Endothelial cell of umbilical vein (primary cell): Measurements from ENCODE around the gene MUC4. TPM values are rescaled to one million over a fixed set of nuclear protein-coding genes. Genes with fewer than 3 reads are reported as not detected.

ENCODE experiments used
- BruUV-seq: library from RNA; stranded (reverse); fragments of 400-500 nt; replicated peaks from 2 replicates; lab custom pipeline; 2021; lab: Mats Ljungman, UMichigan
- CTCF ChIA-PET: fragments of 300-600, 350-600 bp; sonication (Branson Sonifier 250); formaldehyde crosslinking; loops from one replicate; lab custom pipeline; 2021; ENCODE audit warnings: antibody characterized with exemption, inconsistent platforms; lab: Charles Lee
- POLR2A ChIA-PET: fragments of 300-600, 350-600 bp; sonication (Branson Sonifier 250); formaldehyde crosslinking; loops from one replicate; lab custom pipeline; 2021; ENCODE audit warnings: antibody characterized with exemption, inconsistent platforms; lab: Charles Lee
- DNase-seq: peaks from one replicate; pipeline ENCODE4 v3.0.0-alpha.2; 2011; ENCODE audit warnings: low read depth, low spot score
- FAIRE-seq: peaks from 2 replicates; lab custom pipeline; 2011; peaks lifted over from hg19 to GRCh38; lab: Jason Lieb, UNC
- H2AFZ ChIP-seq: 2 replicates; pipeline ENCODE4 v1.6.0; 2012; ENCODE audit warnings: low read depth, low read length, control low read depth, inconsistent platforms
- H3K27ac ChIP-seq: 2 replicates; pipeline ENCODE4 v1.5.1; 2011; ENCODE audit warnings: low read depth, mild to moderate bottlenecking, control low read depth, low read length, moderate library complexity; ENCODE audit not compliant: insufficient read depth
- H3K27me3 ChIP-seq, 2 experiments: 2 replicates each; pipeline versions ENCODE4 v1.6.0 to v1.6.1; 2011; ENCODE audit warnings: low read length in 2 of 2, mixed read lengths in 1 of 2; ENCODE audit not compliant: control insufficient read depth in 2 of 2, insufficient read depth in 2 of 2
- H3K36me3 ChIP-seq, 2 experiments: 2 replicates in 1 of 2; 3 replicates in 1 of 2; pipeline ENCODE4 v1.5.1; 2011; ENCODE audit warnings: low read length in 2 of 2, mild to moderate bottlenecking in 1 of 2, moderate library complexity in 1 of 2; ENCODE audit not compliant: control insufficient read depth in 2 of 2, insufficient read depth in 2 of 2; ENCODE audit errors: extremely low read depth in 1 of 2
- H3K4me1 ChIP-seq: 3 replicates; pipeline ENCODE4 v1.5.1; 2011; ENCODE audit warnings: mild to moderate bottlenecking, low read length; ENCODE audit not compliant: control insufficient read depth, insufficient read depth; ENCODE audit errors: extremely low read depth
- H3K4me2 ChIP-seq: 2 replicates; pipeline ENCODE4 v1.6.1; 2011; ENCODE audit warnings: low read length, control low read depth, mixed read lengths; ENCODE audit not compliant: insufficient read depth
- H3K4me3 ChIP-seq, 3 experiments: fragments of 200-600 bp in 1 of 3; sonication (generic), shearing (Covaris generic) in 1 of 3; replicated peaks in 1 of 3; 2 replicates each; pipeline ENCODE4 v1.5.1; 2011 to 2016; ENCODE audit warnings: control low read depth in 3 of 3, low read length in 3 of 3, mild to moderate bottlenecking in 2 of 3, inconsistent platforms in 1 of 3, low read depth in 1 of 3, moderate library complexity in 1 of 3; ENCODE audit not compliant: insufficient read depth in 1 of 3
- H3K79me2 ChIP-seq: 2 replicates; pipeline ENCODE4 v1.6.0; 2012; ENCODE audit warnings: low read length, inconsistent platforms; ENCODE audit not compliant: control insufficient read depth, insufficient read depth
- H3K9ac ChIP-seq: replicated peaks from 2 replicates; pipeline ENCODE3; 2011; ENCODE audit warnings: low read length, control low read depth; ENCODE audit not compliant: insufficient read depth; ENCODE audit errors: extremely low read depth
- H3K9me1 ChIP-seq: replicated peaks from 3 replicates; pipeline ENCODE4 v1.6.0; 2011; ENCODE audit warnings: mild to moderate bottlenecking, low read length; ENCODE audit not compliant: control insufficient read depth, insufficient read depth; ENCODE audit errors: extremely low read depth
- H3K9me3 ChIP-seq: replicated peaks from 2 replicates; pipeline ENCODE4 v1.5.1; 2012; ENCODE audit warnings: low read length, inconsistent platforms; ENCODE audit not compliant: control insufficient read depth, insufficient read depth
- H4K20me1 ChIP-seq: replicated peaks from 2 replicates; pipeline ENCODE3; 2011; ENCODE audit warnings: mild to moderate bottlenecking, low read length; ENCODE audit not compliant: control insufficient read depth, insufficient read depth; ENCODE audit errors: extremely low read depth
- EZH2 ChIP-seq: IDR thresholded peaks from 2 replicates; pipeline ENCODE4 v1.6.1; 2012; ENCODE audit warnings: borderline replicate concordance, low read depth, mild to moderate bottlenecking, moderate library complexity, low read length, inconsistent platforms; ENCODE audit not compliant: severe bottlenecking
- dilution Hi-C: fragments of 300-500 bp; cut with MboI; formaldehyde crosslinking; loops from one replicate; pipeline ENCODE4 v1.15.0; 2019; ENCODE audit warnings: low sequenced_read_pairs; ENCODE audit not compliant: extremely low pct_ligation_motif_present
- intact Hi-C: fragments of 100-400 bp; cut with micrococcal nuclease; formaldehyde crosslinking; loops from one replicate; pipeline ENCODE4 v1.10.0; 2022
- polyA plus RNA-seq, 4 experiments: library from polyadenylated mRNA; depleted of rRNA in 3 of 4; stranded (reverse) in 3 of 4; unstranded in 1 of 4; fragments of >200 nt; gene quantifications; 2 replicates each; pipeline versions ENCODE4 v1.2.1 to v1.2.3, GENCODE V29; 2011 to 2012; ENCODE audit warnings: missing spikeins in 1 of 4
- total RNA-seq: library from RNA; stranded (reverse); gene quantifications from 2 replicates; pipeline ENCODE4 v1.2.3, GENCODE V29; 2021
- TF ChIP-seq, protein P1 (sequence below), 2 donors: IDR thresholded peaks; 1 replicate in 1 of 2; 2 replicates in 1 of 2; pipeline ENCODE4 v1.5.1; 2011; ENCODE audit warnings: low read length in 2 of 2, mild to moderate bottlenecking in 2 of 2, moderate library complexity in 2 of 2, control low read depth in 1 of 2, inconsistent platforms in 1 of 2, low read depth in 1 of 2; ENCODE audit not compliant: insufficient read depth in 1 of 2; ENCODE audit errors: extremely low read depth in 1 of 2

MUC4 gene
- total and polyA plus RNA-seq, 2 donors (not counting 3 experiments of a cell fraction or from before 2014, with no cell fraction given), result 0.04 TPM; not detected in 1

DNA sequence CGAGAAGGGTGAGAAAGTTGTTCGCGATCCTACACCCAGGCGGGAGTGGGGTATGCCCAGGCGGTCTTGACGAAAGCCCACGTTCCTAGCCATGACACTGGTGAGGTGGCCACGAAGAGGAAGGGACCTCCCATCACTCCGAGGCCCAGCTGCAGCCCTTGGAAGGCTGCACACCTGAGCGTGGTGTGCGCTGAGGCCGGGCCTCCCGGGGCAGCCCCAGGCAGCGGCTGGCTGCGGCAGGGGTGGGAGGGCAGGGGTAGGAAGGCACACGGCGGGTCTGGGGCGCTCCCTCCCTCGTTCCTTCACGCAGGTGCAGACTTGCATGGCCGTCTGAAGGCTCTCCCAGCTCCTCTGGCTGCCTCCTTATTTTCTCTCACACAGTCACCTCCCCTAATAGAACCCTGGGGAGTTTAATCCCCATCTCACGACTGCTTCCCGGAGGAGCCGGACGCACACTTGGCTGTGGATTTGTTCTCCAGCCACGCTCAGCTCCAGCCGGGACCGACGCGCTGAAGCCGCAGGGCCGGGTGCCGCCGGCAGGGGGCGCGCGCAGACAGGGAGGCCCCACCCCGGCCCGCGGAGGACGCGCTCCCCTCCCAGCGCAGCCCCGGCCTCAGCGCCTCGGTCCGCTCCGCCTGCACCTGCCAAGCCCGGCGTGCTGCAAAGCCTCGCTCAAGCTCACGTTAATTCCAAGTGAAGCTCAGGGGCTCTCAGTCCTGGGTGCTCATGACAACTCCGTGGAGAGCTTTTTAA, 37.8 kb upstream of the MUC4 start:
- CTCF ChIA-PET, result interaction anchor here (0.6 to 11.6 kb wide), 34 partner anchors 9 to 669 kb away, joined by 3 to 454 read pairs (median 5); partner anchors contain the start of genes PPP1R2 and XXYLT1
- no peak for FAIRE-seq
- Histone ChIP-seq H3K27me3 (no peaks in the 10 kb centered on the region), H3K4me1 (no peaks in the 10 kb centered on the region), H3K79me2 (no peaks in the 10 kb centered on the region), H4K20me1 (no peaks in the 10 kb centered on the region), H3K9me3 (no peaks in the 10 kb centered on the region), H3K4me3 (no peak overlapping the region), H3K4me2 (no peak overlapping the region), H3K9me1 (no peaks in the 10 kb centered on the region), H3K9ac (no peak overlapping the region), H3K27ac (no peak overlapping the region), H2AFZ (no peak overlapping the region), H3K36me3 (no peaks in the 10 kb centered on the region)
- BruUV-seq, result no TSS peak
- DNase-seq, result peak; percentile 25
- intact Hi-C loops, result loop anchor here (2.0 to 10.0 kb wide), 4 partner anchors 143 to 347 kb away; partner anchors contain the start of gene PPP1R2
- dilution Hi-C loops, result no loop called here
- POLR2A ChIA-PET, result no interaction called here
- TF ChIP-seq, protein P1, sequence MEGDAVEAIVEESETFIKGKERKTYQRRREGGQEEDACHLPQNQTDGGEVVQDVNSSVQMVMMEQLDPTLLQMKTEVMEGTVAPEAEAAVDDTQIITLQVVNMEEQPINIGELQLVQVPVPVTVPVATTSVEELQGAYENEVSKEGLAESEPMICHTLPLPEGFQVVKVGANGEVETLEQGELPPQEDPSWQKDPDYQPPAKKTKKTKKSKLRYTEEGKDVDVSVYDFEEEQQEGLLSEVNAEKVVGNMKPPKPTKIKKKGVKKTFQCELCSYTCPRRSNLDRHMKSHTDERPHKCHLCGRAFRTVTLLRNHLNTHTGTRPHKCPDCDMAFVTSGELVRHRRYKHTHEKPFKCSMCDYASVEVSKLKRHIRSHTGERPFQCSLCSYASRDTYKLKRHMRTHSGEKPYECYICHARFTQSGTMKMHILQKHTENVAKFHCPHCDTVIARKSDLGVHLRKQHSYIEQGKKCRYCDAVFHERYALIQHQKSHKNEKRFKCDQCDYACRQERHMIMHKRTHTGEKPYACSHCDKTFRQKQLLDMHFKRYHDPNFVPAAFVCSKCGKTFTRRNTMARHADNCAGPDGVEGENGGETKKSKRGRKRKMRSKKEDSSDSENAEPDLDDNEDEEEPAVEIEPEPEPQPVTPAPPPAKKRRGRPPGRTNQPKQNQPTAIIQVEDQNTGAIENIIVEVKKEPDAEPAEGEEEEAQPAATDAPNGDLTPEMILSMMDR (IDR thresholded peaks at IDR 0.05; ENCODE audit: extremely low read depth in 1 of 2, insufficient read depth in 1 of 2, low read depth in 1 of 2, low read length in 2 of 2), result peak; percentile 52 to 57
- TF ChIP-seq EZH2, result no peak
